Liver (tissue), 9 donors: ENCODE results near the gene SH3BP5. TPM values are rescaled to one million over a fixed set of nuclear protein-coding genes. Genes with fewer than 3 reads are reported as not detected.

ENCODE experiments used
- DNase-seq: peaks from one replicate; pipeline ENCODE4 v3.0.0-alpha.2; 2017; ENCODE audit warnings: low spot score
- H3K27ac ChIP-seq, 2 donors: one replicate each; pipeline ENCODE4 v1.7.0; 2013; ENCODE audit warnings: inconsistent platforms in 2 of 2, low read length in 2 of 2, control low read depth in 1 of 2, low read depth in 1 of 2, mild to moderate bottlenecking in 1 of 2
- H3K27me3 ChIP-seq, 4 donors: one replicate each; pipeline versions ENCODE4 v1.6.1 to v1.7.0; 2013; ENCODE audit warnings: low read length in 3 of 4, inconsistent platforms in 1 of 4, mild to moderate bottlenecking in 1 of 4, moderate library complexity in 1 of 4; ENCODE audit not compliant: control insufficient read depth in 4 of 4, insufficient read depth in 4 of 4
- H3K36me3 ChIP-seq, 4 donors: one replicate each; pipeline versions ENCODE4 v1.6.1 to v1.7.0; 2013; ENCODE audit warnings: low read length in 3 of 4, mild to moderate bottlenecking in 3 of 4, low read depth in 1 of 4, moderate library complexity in 1 of 4; ENCODE audit not compliant: control insufficient read depth in 4 of 4, insufficient read depth in 3 of 4
- H3K4me1 ChIP-seq, 4 donors: one replicate each; pipeline versions ENCODE4 v1.6.1 to v1.7.0; 2013; ENCODE audit warnings: low read length in 3 of 4, mild to moderate bottlenecking in 3 of 4, moderate library complexity in 1 of 4; ENCODE audit not compliant: control insufficient read depth in 4 of 4, insufficient read depth in 4 of 4
- H3K4me3 ChIP-seq, 3 donors: one replicate each; pipeline versions ENCODE4 v1.6.1 to v1.7.0; 2013; ENCODE audit warnings: low read length in 3 of 3, control low read depth in 1 of 3, low read depth in 1 of 3, mild to moderate bottlenecking in 1 of 3
- H3K9ac ChIP-seq, 2 donors: one replicate each; pipeline ENCODE4 v1.7.0; 2013; ENCODE audit warnings: low read length in 2 of 2, mild to moderate bottlenecking in 2 of 2, moderate library complexity in 2 of 2, control low read depth in 1 of 2, low read depth in 1 of 2
- H3K9me3 ChIP-seq, 4 donors: one replicate each; pipeline versions ENCODE4 v1.6.1 to v1.7.0; 2013; ENCODE audit warnings: low read length in 3 of 4; ENCODE audit not compliant: control insufficient read depth in 4 of 4
- ATF3 ChIP-seq: IDR thresholded peaks from 2 replicates; pipeline ENCODE4 v1.6.1; 2016; ENCODE audit warnings: antibody characterized with exemption
- EGR1 ChIP-seq, 2 donors: IDR thresholded peaks; 2 replicates each; pipeline ENCODE4 v1.6.1; 2016 to 2018; ENCODE audit warnings: antibody characterized with exemption in 2 of 2, low read depth in 2 of 2
- FOXA1 ChIP-seq: IDR thresholded peaks from 2 replicates; pipeline ENCODE4 v1.6.1; 2016; ENCODE audit warnings: antibody characterized with exemption
- HNF4G ChIP-seq: IDR thresholded peaks from 2 replicates; pipeline ENCODE4 v1.6.1; 2016; ENCODE audit warnings: antibody characterized with exemption
- JUND ChIP-seq, 2 donors: IDR thresholded peaks; 2 replicates each; pipeline ENCODE4 v1.6.1; 2016; ENCODE audit warnings: antibody characterized with exemption in 2 of 2
- MAX ChIP-seq: IDR thresholded peaks from 2 replicates; pipeline ENCODE4 v1.6.1; 2016; ENCODE audit warnings: antibody characterized with exemption
- NR2F2 ChIP-seq: IDR thresholded peaks from 2 replicates; pipeline ENCODE4 v1.6.1; 2016; ENCODE audit warnings: antibody characterized with exemption
- RAD21 ChIP-seq, 2 donors: IDR thresholded peaks; 2 replicates each; pipeline ENCODE4 v1.6.1; 2016; ENCODE audit warnings: antibody characterized with exemption in 2 of 2, mild to moderate bottlenecking in 2 of 2
- REST ChIP-seq: IDR thresholded peaks from 2 replicates; pipeline ENCODE4 v1.6.1; 2016; ENCODE audit warnings: antibody characterized with exemption, mild to moderate bottlenecking
- RXRA ChIP-seq, 2 donors: IDR thresholded peaks; 2 replicates each; pipeline ENCODE4 v1.6.1; 2017 to 2018; ENCODE audit warnings: antibody characterized with exemption in 2 of 2, mild to moderate bottlenecking in 1 of 2
- SP1 ChIP-seq: IDR thresholded peaks from 2 replicates; pipeline ENCODE4 v1.6.1; 2018; ENCODE audit warnings: antibody characterized with exemption, mild to moderate bottlenecking
- TAF1 ChIP-seq: conservative IDR thresholded peaks from 2 replicates; pipeline ENCODE4 v1.6.1; 2016; ENCODE audit warnings: antibody characterized with exemption, mild to moderate bottlenecking
- YY1 ChIP-seq: IDR thresholded peaks from 2 replicates; pipeline ENCODE4 v1.6.1; 2016; ENCODE audit warnings: antibody characterized with exemption, mild to moderate bottlenecking
- ZBTB33 ChIP-seq: IDR thresholded peaks from 2 replicates; pipeline ENCODE4 v1.6.1; 2016; ENCODE audit warnings: antibody characterized with exemption
- WGBS: extraction: QIAGEN DNeasy Blood & Tissue Kit; methylation state at CpG from one replicate; pipeline ENCODE4 v1.1.7; 2013; 5-methylcytosine and 5-hydroxymethylcytosine counted together
- polyA plus RNA-seq, 2 donors: library from polyadenylated mRNA; stranded (reverse) in 1 of 2; unstranded in 1 of 2; fragments of 200-250 nt in 1 of 2; fragments of >200 nt in 1 of 2; fragmentation: Nextera tagmentation in 1 of 2; extraction: Ambion mirVana in 1 of 2; gene quantifications; one replicate each; pipeline versions ENCODE4 v1.2.1 to v1.2.3, GENCODE V29; 2013 to 2015
- total RNA-seq, 2 donors: library from RNA; depleted of rRNA; stranded (reverse); fragments of >200 nt; gene quantifications; one replicate each; pipeline ENCODE4 v1.2.3, GENCODE V29; 2014
- TF ChIP-seq, protein P1 (sequence below): fragments of 150-350 bp; IDR thresholded peaks from 2 replicates; pipeline ENCODE4 v1.5.1; 2017; ENCODE audit warnings: improper control_type of control experiment, low read depth, low read length; ENCODE audit not compliant: missing input control
- donor health status: healthy.
- donor health status: healthy.
- donor health status: healthy.
- donor health status: healthy.
- donor health status: healthy.

Gene SH3BP5
- total and polyA plus RNA-seq, 4 donors: 3.5 to 17.9 (median 11.8) TPM

DNA sequence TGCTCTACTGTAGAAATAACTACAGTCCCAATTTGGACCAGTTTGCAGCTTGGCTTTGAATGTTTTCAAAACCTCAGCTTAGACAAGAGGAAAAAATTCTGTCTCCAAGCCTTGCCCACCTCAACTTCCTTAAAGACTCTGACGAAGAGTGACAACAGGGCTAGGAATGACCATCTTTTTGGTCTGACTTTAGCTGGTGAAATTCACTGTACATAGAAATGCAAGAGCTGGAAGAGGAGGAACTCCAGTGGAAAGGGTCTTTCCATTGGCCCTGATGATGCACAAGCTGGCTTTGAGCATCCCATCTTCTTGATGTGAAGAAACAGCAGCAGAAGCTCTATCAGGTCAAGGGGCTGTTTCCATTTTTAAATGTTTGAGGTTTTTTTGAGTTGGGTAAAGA, 22.7 kb upstream of the SH3BP5 start:
- no peaks in the 10 kb centered on the region for H3K4me1 ChIP-seq
- H3K9me3 ChIP-seq: no peaks in the 10 kb centered on the region
- no peak overlapping the region for H3K27ac ChIP-seq
- H3K4me3 ChIP-seq: no peak overlapping the region
- no peaks in the 10 kb centered on the region for H3K36me3 ChIP-seq
- WGBS: 88% methylated on average over 1 of the region's 1 CpG
- no peaks in the 10 kb centered on the region for H3K27me3 ChIP-seq
- TF ChIP-seq RXRA (IDR thresholded peaks at IDR 0.05): no peak
- no peak for TF ChIP-seq ATF3
- no peak for DNase-seq
- no peak overlapping the region for H3K9ac ChIP-seq

DNA sequence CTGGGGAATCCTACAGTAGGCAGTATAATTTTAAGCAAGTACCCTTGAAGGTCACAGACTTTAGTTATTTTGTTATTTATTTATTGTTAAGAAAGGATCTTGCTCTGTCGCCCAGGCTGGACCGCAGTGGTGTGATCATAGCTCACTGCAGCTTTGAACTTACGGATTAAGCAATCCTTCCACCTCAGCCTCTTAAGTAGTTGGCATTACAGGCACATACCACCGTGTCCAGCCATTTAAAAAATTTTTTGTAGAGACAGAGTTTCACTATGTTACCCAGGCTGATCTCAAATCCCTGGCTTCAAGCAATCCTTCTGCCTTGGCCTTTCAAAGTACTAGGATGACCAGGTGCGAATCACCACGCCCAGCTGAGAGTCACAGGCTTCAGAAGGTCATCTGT, 22.1 kb upstream of the SH3BP5 start:
- H3K4me3 ChIP-seq: no peak overlapping the region
- H3K36me3 ChIP-seq: no peaks in the 10 kb centered on the region
- TF ChIP-seq JUND (IDR thresholded peaks at IDR 0.05) (no peak), TAF1 (no peak), EGR1 (IDR thresholded peaks at IDR 0.05; ENCODE audit: low read depth in 2 of 2) (no peak), MAX (no peak), REST (no peak), FOXA1 (no peak), ZBTB33 (no peak), YY1 (no peak), RXRA (IDR thresholded peaks at IDR 0.05) (no peak), ATF3 (no peak), RAD21 (IDR thresholded peaks at IDR 0.05) (no peak), NR2F2 (no peak), SP1 (no peak), HNF4G (no peak)
- TF ChIP-seq, protein P1, sequence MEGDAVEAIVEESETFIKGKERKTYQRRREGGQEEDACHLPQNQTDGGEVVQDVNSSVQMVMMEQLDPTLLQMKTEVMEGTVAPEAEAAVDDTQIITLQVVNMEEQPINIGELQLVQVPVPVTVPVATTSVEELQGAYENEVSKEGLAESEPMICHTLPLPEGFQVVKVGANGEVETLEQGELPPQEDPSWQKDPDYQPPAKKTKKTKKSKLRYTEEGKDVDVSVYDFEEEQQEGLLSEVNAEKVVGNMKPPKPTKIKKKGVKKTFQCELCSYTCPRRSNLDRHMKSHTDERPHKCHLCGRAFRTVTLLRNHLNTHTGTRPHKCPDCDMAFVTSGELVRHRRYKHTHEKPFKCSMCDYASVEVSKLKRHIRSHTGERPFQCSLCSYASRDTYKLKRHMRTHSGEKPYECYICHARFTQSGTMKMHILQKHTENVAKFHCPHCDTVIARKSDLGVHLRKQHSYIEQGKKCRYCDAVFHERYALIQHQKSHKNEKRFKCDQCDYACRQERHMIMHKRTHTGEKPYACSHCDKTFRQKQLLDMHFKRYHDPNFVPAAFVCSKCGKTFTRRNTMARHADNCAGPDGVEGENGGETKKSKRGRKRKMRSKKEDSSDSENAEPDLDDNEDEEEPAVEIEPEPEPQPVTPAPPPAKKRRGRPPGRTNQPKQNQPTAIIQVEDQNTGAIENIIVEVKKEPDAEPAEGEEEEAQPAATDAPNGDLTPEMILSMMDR: no peak
- H3K9ac ChIP-seq: no peak overlapping the region
- H3K9me3 ChIP-seq: no peaks in the 10 kb centered on the region
- H3K27me3 ChIP-seq: no peaks in the 10 kb centered on the region
- DNase-seq: no peak
- 95% methylated on average over 6 of the region's 6 CpGs for WGBS
- H3K27ac ChIP-seq: no peak overlapping the region
- H3K4me1 ChIP-seq: no peaks in the 10 kb centered on the region
